GM12865 (cell line): ENCODE results near the gene CKS1B.

ENCODE experiments used
- DNase-seq: peaks from one replicate; pipeline ENCODE4 v3.0.0; 2010; ENCODE audit warnings: low read depth
- H3K4me3 ChIP-seq: 2 replicates; pipeline ENCODE4 v1.5.1; 2011; ENCODE audit warnings: mild to moderate bottlenecking, low read depth, low read length, control low read depth
- CTCF ChIP-seq: IDR thresholded peaks from 2 replicates; pipeline ENCODE4 v1.5.1; 2011; ENCODE audit warnings: low read length, control low read depth, low read depth, inconsistent platforms; ENCODE audit not compliant: insufficient read depth; ENCODE audit errors: missing control alignments

The CKS1B gene

GRCh38 chr1:155012026-155012546 lies 37.6 kb downstream of the CKS1B start:
- no peak for TF ChIP-seq CTCF
- H3K4me3 ChIP-seq, result no peak overlapping the region
- DNase-seq, result no peak

DNA sequence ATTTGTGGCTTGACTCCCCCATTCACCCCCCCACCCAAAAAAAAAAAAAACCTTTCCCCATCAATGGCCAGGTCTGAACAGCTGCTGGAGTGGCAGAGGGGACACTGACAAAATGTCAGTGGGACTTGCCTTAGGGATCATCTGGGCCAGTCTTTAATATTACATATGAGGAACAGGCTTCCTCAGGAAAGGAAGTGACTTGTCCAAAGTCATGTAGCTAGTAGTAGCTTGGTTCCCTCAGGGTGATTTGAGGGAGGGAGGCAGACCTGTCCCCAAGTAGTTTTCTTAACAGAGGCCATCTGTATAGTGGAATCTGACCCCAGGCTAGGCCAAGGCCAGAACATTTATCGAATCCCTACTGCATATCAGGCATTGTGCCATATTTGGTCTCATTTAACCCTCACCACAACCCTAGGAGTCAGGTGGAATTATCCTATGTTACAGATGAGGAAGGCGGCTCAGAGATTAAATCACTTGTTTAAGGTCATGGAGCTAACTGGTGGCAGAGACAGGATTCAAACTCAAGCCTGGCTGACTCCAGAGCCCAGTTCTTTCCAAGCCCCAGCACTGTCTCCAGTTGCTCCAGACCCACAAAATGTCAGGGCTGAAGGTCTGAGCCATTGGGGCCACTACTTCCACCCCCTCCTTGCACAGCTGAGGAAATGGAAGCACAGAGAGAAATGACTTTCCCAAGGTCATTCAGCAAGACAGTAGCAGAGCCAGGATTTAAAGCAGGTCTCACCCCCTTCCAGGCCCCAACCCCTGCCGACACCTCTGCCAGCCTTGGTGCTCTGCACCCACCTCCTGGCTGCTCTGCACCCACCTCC lies 38.5 kb downstream of the CKS1B start:
- no peak for DNase-seq
- H3K4me3 ChIP-seq, result no peak overlapping the region
- TF ChIP-seq CTCF, result no peak

DNA sequence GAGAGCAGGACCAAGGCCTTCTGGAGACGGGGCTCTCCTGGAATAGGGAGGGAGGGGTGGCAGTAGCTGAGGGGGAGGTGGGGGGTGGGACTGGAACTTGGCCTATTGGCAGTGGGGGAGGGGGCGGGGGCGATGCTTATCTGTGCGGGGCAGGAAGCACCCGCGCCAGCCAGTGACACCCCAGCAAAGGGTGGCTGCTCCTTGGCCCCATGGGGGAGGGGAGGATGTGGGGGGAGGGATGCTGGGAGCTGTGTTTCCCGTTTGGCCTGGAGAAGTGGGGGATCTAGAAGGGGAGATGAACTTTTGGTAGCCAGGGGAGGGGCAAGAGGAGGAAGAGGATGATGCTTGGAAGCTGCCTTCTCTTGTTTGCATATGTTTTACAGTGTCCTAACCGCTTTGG lies 39.2 kb downstream of the CKS1B start:
- no peak overlapping the region for H3K4me3 ChIP-seq
- no peak for DNase-seq
- no peak for TF ChIP-seq CTCF

DNA sequence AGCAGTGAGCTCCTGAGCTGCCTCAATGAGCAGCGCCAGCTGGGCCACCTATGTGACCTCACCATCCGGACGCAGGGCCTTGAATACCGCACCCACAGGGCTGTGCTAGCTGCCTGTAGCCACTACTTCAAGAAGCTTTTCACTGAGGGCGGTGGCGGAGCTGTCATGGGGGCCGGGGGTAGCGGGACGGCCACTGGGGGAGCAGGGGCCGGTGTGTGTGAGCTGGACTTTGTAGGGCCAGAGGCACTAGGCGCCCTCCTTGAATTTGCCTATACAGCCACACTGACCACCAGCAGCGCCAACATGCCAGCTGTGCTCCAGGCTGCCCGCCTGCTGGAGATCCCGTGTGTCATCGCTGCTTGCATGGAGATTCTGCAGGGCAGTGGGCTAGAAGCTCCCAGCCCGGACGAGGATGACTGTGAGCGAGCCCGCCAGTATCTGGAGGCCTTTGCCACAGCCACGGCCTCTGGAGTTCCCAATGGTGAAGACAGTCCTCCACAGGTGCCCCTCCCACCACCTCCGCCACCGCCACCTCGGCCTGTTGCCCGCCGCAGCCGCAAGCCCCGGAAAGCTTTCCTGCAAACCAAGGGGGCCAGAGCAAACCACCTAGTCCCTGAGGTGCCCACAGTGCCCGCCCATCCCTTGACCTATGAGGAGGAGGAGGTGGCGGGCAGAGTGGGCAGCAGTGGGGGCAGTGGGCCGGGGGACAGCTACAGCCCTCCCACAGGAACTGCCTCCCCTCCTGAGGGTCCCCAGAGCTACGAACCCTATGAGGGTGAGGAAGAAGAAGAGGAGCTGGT lies 40.4 kb downstream of the CKS1B start:
- TF ChIP-seq CTCF, result no peak
- no peak for DNase-seq
- no peak overlapping the region for H3K4me3 ChIP-seq

DNA sequence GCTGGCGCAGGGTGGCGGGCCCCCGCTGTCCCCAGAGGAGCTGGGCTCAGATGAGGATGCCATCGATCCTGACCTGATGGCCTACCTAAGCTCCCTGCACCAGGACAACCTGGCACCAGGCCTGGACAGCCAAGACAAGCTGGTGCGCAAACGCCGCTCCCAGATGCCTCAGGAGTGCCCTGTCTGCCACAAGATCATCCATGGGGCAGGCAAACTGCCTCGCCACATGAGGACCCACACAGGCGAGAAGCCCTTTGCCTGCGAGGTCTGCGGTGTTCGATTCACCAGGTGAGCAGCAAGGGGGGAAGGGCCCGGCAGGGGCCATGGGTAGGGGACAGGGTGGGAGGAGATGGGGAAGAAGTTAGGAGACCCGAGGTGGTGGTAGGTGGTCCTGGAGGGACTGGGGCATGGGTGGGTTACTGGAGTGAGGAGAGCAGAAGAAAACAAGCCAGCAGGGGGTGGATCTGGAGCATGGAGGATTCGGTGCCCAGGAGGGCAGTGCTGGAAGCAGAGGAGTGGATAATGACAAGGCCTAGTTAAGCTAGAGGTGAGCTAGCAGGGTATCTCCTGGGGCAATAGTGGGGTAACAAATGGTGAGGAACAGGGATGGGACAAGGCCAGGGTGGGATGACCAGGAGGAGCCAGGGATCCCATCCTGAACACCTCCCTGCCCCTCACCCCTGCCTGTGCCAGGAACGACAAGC lies 41.2 kb downstream of the CKS1B start:
- TF ChIP-seq CTCF, result no peak
- DNase-seq, result no peak
- no peak overlapping the region for H3K4me3 ChIP-seq

GRCh38 chr1:155016231-155016831 lies 41.9 kb downstream of the CKS1B start:
- no peak for TF ChIP-seq CTCF
- no peak for DNase-seq
- no peak overlapping the region for H3K4me3 ChIP-seq
